Measurements from ENCODE around the gene GNB4. TPM values are rescaled to one million over a fixed set of nuclear protein-coding genes. Genes with fewer than 3 reads are reported as not detected.
A peak's percentile ranks its signal among the peaks of the same experiment; 100 is the strongest.

GNB4 gene
- total RNA-seq (2014; rRNA removed) (5.2 and 6.3 TPM in 2 replicates), Bru-seq, nascent RNA (percentile 50 among the genes with signal in this experiment), BruChase-seq, experiment 1, labeled RNA remaining after a 6-hour chase (percentile 52 among the genes with signal in this experiment), BruChase-seq, experiment 2, labeled RNA remaining after a 2-hour chase (percentile 47 among the genes with signal in this experiment)
- long read RNA-seq, full-length matches to known transcripts: 12 of 25 reads
- long read RNA-seq, partial matches to known transcripts: 1 of 25 reads
- long read RNA-seq, other reads (novel, unspliced or antisense): 12 of 25 reads

GRCh38 chr3:179451265-179452175 is at the start of gene GNB4:
TSS of gene GNB4 (minus strand) at chr3:179451470. CDS start at chr3:179426200, 25,270 bp downstream.
- DNase-seq: peak; percentile 70
- intact Hi-C loops (cut with micrococcal nuclease): loop anchor here (5.0 kb wide), 1 partner anchor 104 kb away; the partner anchor contains the start of gene MFN1
- TF ChIP-seq EZH2phosphoT487 (IDR thresholded peaks at IDR 0.05; ENCODE audit: borderline replicate concordance, low read length): no peak
- no peak for TF ChIP-seq CTCF (conservative IDR thresholded peaks at IDR 0.05; ENCODE audit: low read depth, low read length)
- TF ChIP-seq EZH2 (IDR thresholded peaks at IDR 0.05; ENCODE audit: low read length, unreplicated experiment): no peak
- H3K4me3 ChIP-seq (ENCODE audit: low read length): peak within 1 kb of the TSS; percentile 82
- BruUV-seq (replicated peaks): no TSS peak
- H3K4me1 ChIP-seq (ENCODE audit: insufficient read depth, low read length): peaks cover 5% of the 10 kb centered on the region
- CTCF ChIA-PET: no interaction called here
- H3F3A ChIP-seq (ENCODE audit: low read length, unreplicated experiment): no peaks in the 10 kb centered on the region
- no peak within 1 kb of the TSS for H3K27ac ChIP-seq (ENCODE audit: low read length)
- no peaks in the 10 kb centered on the region for H3K9me3 ChIP-seq (ENCODE audit: low read length)
- H3K9ac ChIP-seq (ENCODE audit: low read length): peak within 1 kb of the TSS; percentile 68
- no peaks in the 10 kb centered on the region for H3K79me2 ChIP-seq (ENCODE audit: low read length)
- POLR2A ChIA-PET (ENCODE audit: unreplicated experiment): interaction anchor here (0.5 kb wide), 1 partner anchor 344 kb away, joined by 4 read pairs; no protein-coding TSS in a partner anchor
- no peaks in the 10 kb centered on the region for H4K20me1 ChIP-seq (ENCODE audit: low read length)
- peak within 1 kb of the TSS; percentile 85 for H2AFZ ChIP-seq (ENCODE audit: low read length)
- no peaks in the 10 kb centered on the region for H3K36me3 ChIP-seq (ENCODE audit: low read depth, low read length)
- H3K4me2 ChIP-seq (ENCODE audit: low read length): peak within 1 kb of the TSS; percentile 93
- peak; percentile 91 for ATAC-seq
- peaks cover 47% of the 10 kb centered on the region for H3K27me3 ChIP-seq (ENCODE audit: low read length)
- H3K9me2 ChIP-seq (replicated peaks; ENCODE audit: low read length): no peaks in the 10 kb centered on the region

- Histone ChIP-seq H3K9me3 (ENCODE audit: low read length) (0 out of 2 replicates have a peak, but pooled peaks cover 4% of the 10 kb centered on the region), H3K4me1 (ENCODE audit: insufficient read depth, low read length) (no peaks in the 10 kb centered on the region), H3K9ac (ENCODE audit: low read length) (no peak overlapping the region), H3K9me2 (replicated peaks; ENCODE audit: low read length) (no peaks in the 10 kb centered on the region), H4K20me1 (ENCODE audit: low read length) (no peaks in the 10 kb centered on the region), H3F3A (ENCODE audit: low read length, unreplicated experiment) (no peaks in the 10 kb centered on the region), H3K4me2 (ENCODE audit: low read length) (no peak overlapping the region), H3K27me3 (ENCODE audit: low read length) (0 out of 2 replicates have a peak, but pooled peaks cover 8% of the 10 kb centered on the region), H3K4me3 (ENCODE audit: low read length) (no peak overlapping the region), H3K79me2 (ENCODE audit: low read length) (no peaks in the 10 kb centered on the region), H2AFZ (ENCODE audit: low read length) (no peak overlapping the region), H3K36me3 (ENCODE audit: low read depth, low read length) (no peaks in the 10 kb centered on the region), H3K27ac (ENCODE audit: low read length) (no peak overlapping the region)
- CTCF ChIA-PET: no interaction called here
- TF ChIP-seq CTCF (conservative IDR thresholded peaks at IDR 0.05; ENCODE audit: low read depth, low read length) (no peak), EZH2phosphoT487 (IDR thresholded peaks at IDR 0.05; ENCODE audit: borderline replicate concordance, low read length) (no peak), EZH2 (IDR thresholded peaks at IDR 0.05; ENCODE audit: low read length, unreplicated experiment) (no peak)
- POLR2A ChIA-PET (ENCODE audit: unreplicated experiment): interaction anchor here (0.6 kb wide), 1 partner anchor 282 kb away, joined by 3 read pairs; no protein-coding TSS in a partner anchor
- intact Hi-C loops (cut with micrococcal nuclease): no loop called here
- no TSS peak for BruUV-seq (replicated peaks)
- ATAC-seq (no peak), DNase-seq (no peak)
Measured at GRCh38 chr3:179495483-179495882, 44.2 kb upstream of the GNB4 start.
